Urothelium cell line (cell line): ENCODE measurements around the gene CTSO.
A peak's percentile ranks its signal among the peaks of the same experiment; 100 is the strongest.

Source experiments
- DNase-seq: peaks from one replicate; pipeline ENCODE4 v3.0.0; 2011; ENCODE audit warnings: low spot score, mixed read lengths
- FAIRE-seq: peaks from 2 replicates; lab custom pipeline; 2011; peaks lifted over from hg19 to GRCh38; lab: Jason Lieb, UNC

Gene CTSO, protein sequence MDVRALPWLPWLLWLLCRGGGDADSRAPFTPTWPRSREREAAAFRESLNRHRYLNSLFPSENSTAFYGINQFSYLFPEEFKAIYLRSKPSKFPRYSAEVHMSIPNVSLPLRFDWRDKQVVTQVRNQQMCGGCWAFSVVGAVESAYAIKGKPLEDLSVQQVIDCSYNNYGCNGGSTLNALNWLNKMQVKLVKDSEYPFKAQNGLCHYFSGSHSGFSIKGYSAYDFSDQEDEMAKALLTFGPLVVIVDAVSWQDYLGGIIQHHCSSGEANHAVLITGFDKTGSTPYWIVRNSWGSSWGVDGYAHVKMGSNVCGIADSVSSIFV

DNA sequence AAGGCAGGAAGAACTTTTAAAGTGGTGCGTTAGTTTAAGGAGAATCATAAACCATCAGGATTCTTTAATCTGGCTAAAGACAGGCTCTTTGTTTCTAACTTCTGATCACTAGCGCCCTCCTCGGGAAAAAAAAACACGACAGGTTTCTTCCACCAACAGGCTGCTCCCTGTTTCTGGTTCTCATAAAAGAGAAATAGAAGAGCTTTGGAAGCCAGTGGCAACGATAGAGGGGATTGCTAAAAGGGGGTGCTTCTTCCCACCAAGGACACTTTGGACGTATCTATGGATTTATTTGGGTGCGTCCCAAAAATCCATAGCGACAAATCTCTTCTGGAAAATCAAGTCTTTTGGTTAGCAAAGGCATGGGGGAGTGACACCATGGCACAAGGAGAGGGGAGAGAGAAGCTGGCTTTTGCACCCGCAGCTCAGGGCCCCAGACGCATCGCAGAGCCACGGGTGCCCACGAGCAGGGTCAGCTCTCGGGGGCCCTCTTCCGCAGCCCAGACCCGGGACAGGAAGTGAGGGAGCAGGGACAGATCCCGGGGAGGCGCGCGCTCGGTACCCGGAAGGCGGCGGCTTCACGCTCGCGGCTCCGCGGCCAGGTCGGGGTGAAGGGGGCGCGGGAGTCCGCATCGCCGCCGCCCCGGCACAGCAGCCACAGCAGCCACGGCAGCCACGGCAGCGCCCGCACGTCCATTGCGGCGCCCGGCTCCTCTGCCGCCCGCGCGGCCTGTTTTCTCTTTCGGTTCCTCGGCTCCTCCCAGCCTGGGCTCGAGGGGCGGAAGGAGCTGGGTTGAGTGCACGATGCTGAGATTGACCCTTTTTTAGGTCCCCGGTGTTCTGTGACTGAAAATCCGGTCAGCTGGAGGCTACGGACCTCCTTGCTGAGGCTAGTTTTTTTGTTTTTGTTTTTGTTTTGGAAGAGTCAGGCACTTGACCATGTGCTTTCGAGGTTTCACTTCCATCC is at the start of gene CTSO:
CTSO (minus strand) TSS at position 716 of the 967 bp plus-strand sequence; CDS start at position 697, 19 bp downstream.
- peak; percentile 78 for DNase-seq
- no peak for FAIRE-seq

DNA sequence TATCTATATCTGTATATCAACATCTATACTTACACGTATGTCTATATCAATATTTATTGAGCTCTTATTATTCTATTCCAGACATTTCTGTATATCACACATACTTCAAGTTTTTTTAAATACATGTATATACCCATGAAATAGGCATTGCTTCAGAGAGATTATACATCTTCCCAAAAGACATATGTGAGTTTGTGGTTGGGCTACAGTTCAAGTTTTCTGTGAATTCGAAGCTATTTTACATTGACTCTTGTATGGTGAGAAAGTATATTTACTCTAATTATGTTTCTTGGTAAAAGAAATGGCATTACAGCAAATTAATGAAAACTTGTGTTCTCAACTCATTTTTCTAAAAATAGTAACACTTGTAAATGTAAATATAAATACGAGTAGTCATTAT is 46.8 kb upstream of the CTSO start:
- FAIRE-seq (no peak), DNase-seq (no peak)

DNA sequence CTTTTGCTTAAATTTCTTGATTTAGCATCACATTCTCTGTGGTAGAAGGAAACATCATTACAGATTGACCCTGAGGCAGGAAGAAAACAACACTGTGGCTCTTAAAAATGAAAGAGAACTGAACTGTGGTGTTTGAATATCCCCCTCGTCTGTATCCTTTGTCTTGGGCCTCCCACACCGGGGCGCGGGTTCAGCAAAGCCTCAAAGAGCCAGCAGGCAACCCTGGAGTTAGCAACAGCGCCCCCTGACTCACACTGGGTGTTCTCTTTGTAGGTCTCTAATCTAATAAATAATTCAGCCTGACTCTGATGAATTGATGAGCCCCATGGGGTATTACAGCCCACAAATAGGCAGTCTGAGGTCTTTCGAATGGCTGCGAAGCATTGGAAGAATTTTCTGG is 46.1 kb upstream of the CTSO start:
- FAIRE-seq = no peak
- DNase-seq = no peak

DNA sequence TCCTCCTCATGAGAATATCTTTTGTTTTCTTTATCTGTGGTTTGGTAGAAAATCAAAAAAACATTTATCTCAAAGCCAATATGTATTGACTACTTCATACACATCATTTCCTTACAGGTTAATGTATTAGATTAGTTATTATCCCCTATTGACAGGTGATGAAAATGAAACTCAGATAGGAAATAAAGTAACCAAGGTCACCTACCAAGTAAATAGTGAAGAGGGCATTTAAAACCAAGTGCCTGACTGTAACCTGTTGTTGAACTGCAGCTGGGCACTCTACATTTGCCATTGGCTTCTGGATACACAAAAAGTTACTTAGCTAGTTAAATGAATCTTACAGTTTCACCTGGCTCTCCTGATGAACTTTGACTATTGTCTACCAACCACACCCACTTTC is 41.4 kb upstream of the CTSO start:
- DNase-seq = no peak
- FAIRE-seq = no peak

DNA sequence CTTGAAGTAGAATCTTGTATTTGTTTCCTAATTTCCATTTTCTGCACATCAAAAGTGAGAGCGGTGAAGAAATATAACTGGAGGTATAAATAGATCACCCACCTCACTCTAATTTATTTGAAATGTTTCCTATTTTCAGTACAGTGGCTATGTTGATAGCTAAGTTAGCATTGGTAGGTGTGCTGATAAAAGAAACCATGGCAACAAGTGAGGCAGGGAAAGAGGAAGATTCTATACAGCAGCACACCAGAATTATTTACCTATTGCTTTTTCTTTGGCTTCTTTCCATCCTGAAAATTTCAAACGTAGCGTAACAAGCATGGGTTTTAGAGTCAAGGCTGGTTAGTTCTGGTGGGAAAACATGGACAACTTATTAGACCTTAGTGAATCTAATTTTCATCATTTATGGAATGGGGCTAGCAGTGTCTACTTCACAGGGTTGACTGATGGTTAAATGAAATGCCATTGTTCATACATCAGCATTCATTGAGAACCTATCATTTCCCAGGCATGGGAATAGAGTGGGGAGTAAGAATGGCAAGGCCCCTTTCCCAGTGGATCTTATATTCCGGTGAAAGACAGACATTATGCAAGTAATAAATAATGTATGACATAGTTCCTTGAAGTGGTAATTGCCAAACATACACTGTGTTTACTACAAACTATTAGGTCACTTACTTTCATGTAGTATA is 30.6 kb upstream of the CTSO start:
- DNase-seq = no peak

DNA sequence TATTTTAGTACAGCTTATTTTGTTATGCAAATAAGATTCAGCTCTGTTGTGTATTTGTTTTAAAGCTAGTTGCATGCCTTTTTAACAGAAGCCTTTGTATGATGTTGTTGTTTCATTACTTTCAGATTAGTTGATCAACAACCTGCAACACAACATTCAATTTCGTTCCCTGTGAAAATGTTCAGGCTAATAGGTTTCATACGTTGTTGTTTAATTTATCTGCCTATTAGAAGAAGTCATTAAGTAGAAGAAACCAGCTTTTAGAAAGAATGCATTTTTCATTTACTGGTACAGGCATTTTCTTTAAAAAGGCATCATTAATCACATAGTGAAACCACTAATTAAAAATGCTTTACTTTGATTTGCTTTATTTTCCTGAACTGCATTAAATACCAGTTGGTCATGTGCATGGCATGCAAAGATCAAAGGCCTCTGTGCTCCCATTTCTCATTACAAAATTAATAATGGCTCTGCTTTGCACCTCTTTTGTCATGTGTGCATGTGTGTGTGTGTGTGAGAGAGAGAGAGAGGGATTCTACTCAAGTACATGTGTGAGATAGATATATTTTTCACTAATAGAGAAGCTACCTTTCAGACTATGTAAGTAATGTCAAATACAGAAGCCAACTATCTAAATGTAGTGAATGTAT is 29.2 kb upstream of the CTSO start:
- DNase-seq (no peak), FAIRE-seq (no peak)

More for the DNA sequence above, 30.6 kb upstream of the CTSO start:
- FAIRE-seq = no peak

DNA sequence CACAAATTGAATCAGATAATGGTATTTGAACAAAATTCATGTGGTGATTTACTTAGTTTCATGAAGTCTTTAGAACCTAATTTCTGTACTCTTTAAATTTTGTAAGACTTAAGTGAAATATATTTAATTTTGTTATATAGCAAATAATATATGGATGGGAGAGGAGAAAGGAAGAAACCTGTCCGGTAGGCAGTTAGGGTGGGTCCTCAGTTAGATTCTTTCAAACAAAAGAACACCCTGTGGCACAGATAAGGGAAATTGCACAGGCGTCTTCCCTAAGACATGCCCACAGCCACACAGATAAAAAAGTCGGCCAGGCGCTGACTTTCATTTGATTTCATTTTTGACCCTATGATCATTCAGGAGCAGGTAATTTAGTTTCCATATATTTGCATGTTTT is 25.1 kb upstream of the CTSO start:
- FAIRE-seq (no peak), DNase-seq (no peak)

DNA sequence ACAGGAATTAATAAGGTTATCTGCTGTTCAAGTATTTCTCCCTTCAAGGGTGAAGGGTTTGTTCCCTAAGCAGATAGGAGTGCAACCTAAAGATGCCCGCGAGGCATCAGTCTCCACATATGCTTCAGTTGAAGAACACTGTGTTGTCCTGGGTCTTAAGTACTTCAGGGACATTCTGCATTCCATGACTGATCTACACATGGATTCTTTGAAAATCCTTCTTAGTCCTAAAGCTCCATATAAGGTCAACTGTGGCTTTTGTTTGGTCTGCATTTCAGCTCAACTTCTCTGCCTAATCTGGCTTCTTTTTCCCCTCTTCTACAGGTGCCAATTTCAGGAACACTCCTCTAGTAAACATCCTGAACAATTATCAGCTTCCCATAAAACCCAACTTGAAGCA is 21.8 kb upstream of the CTSO start:
- DNase-seq (no peak), FAIRE-seq (no peak)

DNA sequence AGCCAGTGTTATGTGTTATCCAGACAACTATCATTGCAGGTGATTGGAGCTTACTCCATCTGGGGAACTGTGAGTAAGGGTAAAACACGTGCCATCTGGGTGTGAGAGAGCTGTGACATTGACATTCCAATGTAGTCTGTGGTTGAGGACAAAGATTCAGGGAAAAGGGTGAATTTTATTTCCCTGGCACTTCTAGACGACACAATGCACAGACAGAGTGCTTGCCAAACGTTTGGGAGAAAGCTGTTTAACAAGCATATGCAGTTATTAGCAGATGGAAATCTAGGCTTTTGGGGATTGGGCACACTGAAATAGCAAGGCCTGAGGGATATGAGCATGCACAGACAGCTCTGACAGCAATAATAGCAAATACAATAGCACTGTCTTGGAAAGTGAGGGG is 21.3 kb upstream of the CTSO start:
- DNase-seq (peak; percentile 21), FAIRE-seq (no peak)

DNA sequence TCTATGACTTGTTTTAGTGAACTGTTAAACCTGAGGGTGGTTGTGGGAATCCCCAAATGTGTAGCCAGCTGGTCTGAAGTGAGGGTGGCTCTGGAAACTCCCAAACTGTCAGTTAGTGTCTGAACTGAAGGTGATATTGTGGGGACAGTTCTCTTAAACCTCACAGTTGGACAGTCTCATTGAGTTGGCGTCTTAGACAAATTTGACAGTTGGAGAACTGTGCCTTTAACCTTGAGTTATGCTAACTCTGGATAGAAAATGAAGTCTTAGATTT is 20.7 kb upstream of the CTSO start:
- no peak for DNase-seq
- FAIRE-seq = no peak

DNA sequence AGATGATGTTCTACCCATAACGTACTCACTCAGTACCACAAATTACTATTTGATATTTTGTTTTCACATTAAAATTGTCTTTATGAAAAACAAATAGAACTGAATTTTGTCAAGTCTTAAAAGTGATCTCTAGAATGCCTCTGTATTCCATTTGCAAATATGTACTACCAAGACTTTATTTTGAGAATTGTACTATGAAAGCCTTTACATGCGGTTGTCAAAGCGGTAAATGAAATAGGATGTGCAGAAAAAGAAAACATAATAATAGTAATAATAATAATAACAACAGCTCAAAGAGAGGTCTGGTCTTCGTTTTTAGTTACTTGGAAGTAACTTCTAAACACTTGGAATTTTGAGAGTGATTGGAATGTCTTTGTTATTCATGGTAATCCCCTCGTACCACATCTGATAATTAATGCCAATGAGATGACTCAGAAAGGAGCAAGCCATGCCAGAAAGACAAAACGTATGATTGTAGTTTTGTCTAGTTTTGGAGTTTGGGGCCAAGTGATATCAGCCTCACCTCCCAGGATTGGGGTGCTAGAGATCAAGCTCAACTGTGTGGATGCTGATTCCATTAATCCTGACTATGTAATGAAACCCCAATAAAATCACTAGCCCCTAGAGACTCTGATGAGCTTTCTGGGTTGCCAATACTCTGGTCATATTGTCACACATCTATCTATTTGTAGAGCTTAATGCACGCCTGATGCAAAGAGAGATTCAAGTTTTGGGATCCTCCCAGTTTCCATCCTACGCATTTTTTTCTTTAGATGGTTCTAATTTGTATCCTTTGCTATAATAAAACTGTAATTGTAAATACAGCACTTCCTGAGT is 20.2 kb upstream of the CTSO start:
- peak; percentile 31 for DNase-seq

DNA sequence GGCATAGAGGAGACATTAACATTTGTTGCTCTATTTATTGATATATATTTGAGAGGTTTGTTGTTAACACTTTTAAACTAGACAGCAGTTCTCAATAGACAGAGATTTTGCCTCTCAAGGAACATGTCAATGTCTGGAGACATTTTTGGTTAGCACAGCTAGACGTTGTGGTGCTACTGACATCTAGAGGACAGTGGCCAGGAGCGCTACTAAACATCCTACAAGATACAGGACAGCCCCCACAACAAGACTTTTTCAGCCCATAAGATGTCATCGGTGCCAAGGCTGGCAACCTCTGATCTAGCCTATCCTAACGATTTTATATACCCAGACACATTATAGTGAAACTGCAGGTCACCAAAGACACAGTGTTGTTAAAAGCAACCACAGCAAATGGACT is 18.4 kb upstream of the CTSO start:
- FAIRE-seq (no peak), DNase-seq (peak; percentile 15)

More for the DNA sequence above, 20.2 kb upstream of the CTSO start:
- no peak for FAIRE-seq

DNA sequence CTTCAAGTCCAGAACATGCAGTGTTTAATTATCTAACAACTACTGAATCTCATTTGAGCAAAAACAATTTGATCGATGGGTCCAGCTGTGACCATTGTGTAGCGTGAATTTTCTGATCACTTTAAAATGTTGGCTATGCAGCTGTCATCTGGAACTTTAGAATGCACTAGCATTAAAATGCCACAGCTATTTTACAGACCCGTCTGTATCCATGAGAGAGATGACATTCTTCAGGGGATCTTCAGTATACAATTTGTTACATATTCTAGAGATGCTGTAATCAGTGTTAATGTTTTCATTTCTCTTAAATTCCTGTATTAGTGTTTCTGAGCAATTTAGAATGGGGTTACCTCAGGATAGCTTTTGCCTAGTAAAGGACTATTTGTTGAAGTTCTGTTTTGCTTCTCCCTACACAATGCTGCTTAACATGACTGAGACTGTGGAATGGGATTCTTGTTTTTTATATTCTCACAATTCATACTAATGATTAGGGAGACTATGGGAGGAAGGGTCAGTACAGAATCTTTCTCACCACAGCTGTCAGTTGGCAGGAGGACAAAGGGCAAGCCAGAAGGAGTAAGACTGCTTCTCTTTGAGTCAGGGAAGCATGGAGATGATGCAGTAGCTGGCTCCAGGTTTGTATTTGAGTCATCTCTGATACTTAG is 13.2 kb upstream of the CTSO start:
- FAIRE-seq (no peak), DNase-seq (no peak)

DNA sequence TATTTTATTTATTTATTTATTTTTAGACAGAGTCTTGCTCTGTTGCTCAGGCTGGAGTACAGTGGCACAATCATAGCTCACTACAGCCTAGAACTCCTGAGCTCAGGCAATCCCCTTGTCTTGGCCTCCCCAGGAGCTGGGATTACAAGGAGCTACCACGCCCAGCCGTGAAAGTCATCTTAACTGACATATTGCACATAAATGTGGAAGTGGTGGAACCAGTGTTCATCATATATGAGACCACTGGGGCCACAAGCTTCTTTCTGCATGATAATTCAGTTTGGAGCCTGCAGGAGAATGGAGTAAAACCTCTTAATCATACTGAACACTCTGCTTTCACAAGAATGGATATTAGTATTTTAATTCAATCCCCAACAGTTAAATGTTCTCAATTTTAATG is 12.5 kb upstream of the CTSO start:
- FAIRE-seq = no peak
- DNase-seq = no peak

DNA sequence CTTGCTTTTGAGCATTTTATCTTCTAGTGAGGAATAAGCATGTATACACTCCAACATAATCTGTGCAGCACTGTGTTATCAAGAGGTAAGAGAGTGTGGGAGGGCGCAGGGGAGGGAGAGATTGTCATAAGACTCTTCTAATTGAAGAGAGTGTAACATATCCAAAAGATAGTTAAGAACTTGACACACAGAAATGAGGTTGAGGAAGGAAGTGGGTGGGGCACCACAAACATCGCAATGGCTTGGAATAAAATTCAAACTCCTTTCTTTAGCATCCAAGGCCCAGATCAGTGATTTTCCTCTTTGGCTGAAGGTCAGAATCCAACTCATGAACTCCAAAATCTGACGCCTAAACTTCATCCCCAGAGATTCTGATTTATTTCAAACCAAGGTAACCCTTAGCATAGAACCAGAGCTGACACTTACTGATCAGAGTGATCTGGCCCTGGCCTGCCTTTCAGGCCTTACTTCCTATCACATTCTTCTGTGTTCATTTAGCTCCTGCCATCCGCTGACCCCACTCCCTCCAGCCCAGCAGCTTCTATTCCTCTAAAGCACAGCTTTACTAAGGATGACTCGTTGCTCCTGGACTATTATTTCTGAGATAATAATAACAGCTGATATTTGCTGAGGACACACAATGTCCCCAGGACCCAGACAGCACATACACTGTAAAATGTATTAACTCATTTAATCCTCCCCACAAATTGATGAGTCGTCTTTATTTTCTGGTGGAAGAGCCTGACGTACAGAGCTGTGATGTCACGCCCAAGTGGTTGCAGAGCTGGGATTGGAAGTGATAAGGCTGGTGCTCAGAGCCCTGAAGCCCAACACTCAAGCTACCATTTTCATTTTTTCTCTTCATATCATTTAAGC is 10.6 kb upstream of the CTSO start:
- FAIRE-seq = no peak

DNA sequence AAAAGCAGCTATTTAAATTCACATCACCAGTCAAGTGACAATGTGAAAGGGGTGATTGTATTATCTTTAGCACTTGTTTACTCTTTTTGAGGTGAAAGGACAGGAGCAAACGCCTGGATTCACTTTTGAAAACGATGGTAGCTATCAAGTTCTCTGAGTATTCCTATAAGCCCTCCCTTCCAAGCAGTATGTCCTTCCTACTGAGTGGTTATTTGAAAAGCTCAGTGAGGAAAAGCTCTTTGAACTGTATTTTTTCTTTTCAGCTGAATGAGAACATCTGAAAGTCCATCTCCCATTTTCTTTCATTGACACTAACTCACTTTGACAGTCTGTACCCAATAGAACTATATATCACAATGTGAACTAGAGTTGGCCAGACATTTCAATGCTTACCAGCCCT is 9.1 kb upstream of the CTSO start:
- FAIRE-seq (no peak), DNase-seq (no peak)

More for the DNA sequence above, 10.6 kb upstream of the CTSO start:
- DNase-seq = no peak

DNA sequence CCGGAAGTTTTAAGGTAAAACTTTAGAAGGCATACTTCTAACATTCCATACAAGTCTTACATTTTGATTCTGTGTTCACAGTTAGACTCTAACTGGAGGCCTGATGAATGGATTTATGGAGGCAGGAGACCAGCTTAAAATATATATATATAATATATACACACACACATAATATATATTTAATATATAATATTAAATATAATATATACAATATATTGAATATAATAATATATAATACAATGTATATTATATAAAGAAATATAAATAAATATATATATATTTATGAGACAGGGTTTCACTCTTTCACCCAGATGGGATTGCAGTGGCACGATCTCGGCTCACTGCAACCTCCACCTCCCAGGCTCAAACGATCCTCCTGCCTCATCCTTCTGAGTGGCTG is 7.9 kb upstream of the CTSO start:
- DNase-seq (no peak), FAIRE-seq (no peak)

DNA sequence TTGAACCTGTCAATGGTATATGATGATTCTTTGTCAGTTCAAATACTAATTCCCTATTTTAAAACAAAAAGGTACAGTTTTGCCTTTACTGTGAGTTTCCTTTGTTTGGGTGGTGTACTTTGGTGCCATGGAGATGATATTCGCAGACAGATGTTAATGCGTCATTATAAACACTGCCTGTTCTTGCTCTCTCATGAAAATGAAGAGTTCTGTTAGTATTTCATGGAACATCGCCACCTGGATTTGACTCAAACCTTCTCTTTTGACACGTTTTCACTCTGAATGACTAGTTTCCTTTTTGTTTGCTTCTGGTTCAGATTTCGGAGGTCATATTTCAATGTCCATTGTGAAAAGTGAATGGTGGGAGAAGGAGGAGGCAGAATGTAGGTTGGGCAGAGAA is 6.9 kb upstream of the CTSO start:
- FAIRE-seq (no peak), DNase-seq (no peak)

DNA sequence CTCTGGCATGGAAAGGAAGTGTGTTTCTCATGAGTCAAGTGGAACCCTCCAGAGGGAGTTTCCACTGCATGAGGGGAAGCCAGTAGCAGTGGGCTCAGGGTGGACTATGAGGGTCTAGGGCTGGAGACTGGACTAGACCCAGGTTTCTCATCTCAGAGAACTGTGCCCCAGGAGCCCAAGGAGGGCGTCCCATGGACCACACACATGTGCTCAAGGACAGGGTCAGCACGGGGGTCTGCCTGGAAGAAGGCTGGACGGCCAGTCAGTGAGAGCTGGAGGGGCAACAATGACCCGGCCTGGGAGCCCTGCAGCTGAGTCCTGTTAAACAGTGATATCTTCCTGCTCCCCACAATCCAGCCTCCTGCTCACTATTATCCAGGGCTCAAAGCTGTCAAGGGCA is 5.8 kb upstream of the CTSO start:
- DNase-seq (no peak), FAIRE-seq (no peak)
